C4-2B (cell line): ENCODE results near the gene GRP.

Source experiments
- H3K27ac ChIP-seq: fragments of 450-650 bp; 2 replicates; pipeline ENCODE4 v1.5.1; 2017
- ZFX ChIP-seq: fragments of 450-650 bp; IDR thresholded peaks from 2 replicates; pipeline ENCODE4 v1.6.1; 2017
- TF ChIP-seq, protein P1 (sequence below): fragments of 450-650 bp; conservative IDR thresholded peaks from 2 replicates; pipeline ENCODE4 v1.5.1; 2017; ENCODE audit warnings: mild to moderate bottlenecking

Gene GRP

DNA sequence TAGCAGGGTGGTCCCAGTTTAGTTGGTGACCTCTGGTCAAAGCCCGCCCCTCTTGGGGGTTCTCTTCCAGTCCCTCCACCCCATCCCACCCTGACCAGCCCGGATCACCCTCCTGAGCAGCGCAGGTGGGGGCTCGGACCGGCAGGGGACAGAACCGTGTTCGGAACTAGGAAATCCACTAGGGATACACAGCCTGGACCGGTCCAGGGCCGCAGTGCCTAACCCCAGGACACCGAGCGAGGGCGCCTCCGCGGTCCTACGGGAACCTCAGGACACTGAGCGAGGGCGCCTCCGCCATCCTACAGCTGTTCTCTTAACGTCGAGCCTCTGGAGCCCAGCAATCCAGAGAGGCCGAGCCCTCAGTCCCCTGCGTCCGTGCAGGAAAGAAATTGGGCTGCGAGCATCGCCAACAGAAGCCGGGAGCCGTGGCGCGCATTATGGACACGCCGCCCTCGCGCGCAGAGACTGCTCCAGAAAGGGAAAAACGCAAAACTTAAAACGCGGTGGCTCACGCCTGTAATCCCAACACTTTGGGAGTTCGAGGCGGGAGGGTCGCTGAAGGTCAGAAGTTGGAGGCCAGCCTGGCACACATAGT lies 44.8 kb downstream of the GRP start:
- no peak for TF ChIP-seq ZFX
- TF ChIP-seq, protein P1, sequence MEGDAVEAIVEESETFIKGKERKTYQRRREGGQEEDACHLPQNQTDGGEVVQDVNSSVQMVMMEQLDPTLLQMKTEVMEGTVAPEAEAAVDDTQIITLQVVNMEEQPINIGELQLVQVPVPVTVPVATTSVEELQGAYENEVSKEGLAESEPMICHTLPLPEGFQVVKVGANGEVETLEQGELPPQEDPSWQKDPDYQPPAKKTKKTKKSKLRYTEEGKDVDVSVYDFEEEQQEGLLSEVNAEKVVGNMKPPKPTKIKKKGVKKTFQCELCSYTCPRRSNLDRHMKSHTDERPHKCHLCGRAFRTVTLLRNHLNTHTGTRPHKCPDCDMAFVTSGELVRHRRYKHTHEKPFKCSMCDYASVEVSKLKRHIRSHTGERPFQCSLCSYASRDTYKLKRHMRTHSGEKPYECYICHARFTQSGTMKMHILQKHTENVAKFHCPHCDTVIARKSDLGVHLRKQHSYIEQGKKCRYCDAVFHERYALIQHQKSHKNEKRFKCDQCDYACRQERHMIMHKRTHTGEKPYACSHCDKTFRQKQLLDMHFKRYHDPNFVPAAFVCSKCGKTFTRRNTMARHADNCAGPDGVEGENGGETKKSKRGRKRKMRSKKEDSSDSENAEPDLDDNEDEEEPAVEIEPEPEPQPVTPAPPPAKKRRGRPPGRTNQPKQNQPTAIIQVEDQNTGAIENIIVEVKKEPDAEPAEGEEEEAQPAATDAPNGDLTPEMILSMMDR: no peak
- H3K27ac ChIP-seq: no peak overlapping the region

DNA sequence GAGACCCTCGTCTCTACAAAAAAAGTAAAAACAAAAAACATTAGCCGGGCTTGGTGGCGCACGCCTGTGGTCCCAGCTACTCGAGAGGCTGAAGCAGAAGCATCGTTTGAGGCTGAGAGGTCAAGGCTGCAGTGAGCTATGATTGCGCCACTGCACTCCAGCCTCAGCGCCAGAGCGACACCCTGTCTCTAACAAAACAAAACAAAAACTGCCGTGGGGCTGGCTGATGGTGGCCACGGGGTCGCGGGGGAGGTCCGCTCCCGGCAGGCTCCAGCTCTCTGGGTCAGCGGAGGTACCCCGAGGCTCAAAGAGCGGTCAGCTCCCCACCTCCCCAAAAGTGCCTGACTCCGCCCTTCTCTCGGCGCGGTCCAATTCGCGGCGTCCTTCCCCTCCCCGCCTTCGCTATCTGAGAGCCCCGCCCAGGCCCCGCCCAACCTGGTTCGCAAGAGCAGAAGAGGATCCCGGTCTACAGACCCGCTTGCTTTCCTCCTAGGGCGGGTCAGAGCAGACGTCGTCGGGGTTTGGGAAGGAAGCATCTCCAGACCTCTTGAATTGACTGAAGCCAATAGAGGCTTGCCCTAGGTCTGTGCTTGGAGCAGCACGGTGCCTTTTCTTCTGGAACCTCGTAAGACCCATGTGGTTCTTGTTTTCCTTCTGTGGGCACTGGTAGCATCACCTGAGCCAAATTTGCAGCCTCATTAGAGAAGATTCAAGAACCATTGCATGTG lies 45.5 kb downstream of the GRP start:
- H3K27ac ChIP-seq: no peak overlapping the region

DNA sequence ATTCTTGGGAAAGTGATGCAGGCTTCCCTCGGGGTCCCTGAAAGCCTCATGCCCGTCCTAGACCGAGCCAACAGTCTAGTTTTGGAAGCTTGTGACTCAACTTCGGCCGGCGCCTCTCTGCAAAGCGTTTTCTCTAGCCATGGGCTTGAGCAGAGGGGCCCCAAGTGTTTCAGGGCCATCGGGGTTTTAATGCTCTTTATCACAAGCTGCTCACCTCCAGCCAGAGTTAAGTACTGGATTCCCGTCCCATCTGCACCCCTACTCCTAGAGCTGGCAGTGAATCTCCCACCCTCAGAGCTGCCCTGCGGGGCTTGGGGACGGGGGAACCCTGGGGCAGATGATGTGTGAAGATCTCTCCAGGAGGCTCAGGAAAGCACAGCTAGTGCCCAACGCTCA lies 46.0 kb downstream of the GRP start:
- TF ChIP-seq ZFX: no peak
- TF ChIP-seq, protein P1: no peak
- H3K27ac ChIP-seq: no peak overlapping the region

More for the DNA sequence above, 45.5 kb downstream of the GRP start:
- no peak for TF ChIP-seq ZFX
- TF ChIP-seq, protein P1: no peak

DNA sequence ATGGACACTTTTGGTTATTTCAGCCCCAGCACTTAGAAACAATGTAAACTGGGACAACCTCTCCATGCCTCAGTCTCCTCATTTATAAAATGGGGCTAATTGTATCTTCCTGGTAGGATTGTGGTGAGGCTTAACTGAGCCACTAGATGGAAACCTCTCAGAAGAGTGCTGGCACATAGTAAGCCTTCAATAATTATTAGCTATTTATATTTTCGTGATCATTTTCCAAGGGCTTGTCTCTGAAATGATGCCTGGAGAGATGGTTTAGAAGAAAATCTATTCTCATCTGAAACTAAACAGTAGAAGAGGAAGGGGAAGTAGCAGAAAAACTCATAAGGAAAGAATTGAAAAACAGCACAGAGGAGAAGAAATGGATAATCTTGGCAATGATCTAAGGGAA lies 46.5 kb downstream of the GRP start:
- no peak for TF ChIP-seq ZFX
- TF ChIP-seq, protein P1: no peak
- no peak overlapping the region for H3K27ac ChIP-seq

DNA sequence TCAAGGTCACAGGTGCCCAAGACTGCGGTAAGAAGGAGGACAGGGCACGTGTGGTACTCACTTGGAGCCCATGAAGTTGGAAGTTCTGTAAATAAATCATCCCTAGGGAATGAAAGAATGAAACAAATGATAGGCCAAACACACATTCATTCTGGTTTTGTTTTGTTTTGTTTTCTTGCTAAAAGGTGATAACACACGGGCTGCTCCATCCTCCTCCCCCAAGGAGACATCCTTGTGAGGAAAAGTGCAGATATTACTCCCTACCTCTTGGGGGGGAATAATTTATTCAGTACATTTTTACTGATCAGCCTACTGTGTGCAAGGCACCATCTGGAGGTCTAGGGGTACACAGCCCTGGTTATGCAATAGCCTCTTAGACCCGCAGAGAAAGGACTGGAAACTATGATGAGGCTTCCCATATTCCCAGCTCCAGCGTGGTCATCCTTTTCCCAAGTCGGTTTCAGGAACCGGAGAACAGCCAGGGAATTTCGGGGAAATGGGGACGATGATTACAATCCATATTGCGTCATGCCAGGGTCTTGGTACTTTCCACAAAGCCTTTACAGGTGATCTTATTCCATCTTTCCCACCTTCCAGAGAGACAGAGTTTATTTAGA lies 47.0 kb downstream of the GRP start:
- H3K27ac ChIP-seq: no peak overlapping the region
- TF ChIP-seq ZFX: no peak
- TF ChIP-seq, protein P1: no peak

DNA sequence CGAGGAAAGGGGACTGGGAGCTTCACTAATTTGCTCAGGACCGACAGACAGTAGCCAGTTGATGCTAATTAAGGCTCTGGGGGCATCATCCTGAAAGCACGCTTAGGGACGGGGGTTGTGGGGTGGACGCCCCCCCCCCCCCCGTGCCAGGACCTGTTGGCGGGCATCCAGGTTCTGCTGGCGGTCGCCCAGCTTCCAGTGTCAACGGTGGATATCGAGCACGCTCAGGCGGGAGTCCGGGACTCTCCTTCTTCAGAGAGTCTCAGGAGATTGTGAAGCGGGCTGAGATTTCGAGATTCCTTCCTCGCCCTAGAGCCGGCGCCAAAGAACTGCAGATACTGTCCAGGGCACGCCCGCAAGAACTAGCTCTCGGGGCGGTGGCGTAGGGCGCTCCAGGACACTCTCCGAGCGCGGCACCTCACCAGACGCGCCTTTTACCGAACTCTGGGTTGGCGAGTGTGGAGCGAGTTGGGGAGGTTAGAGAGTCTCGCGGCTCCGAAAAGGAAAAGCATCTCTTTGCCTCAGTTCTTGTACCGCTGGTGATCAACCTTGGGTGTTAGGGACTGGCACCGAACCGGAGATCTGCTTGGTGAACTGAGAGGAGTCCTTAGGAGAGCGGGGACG lies 47.7 kb downstream of the GRP start:
- no peak overlapping the region for H3K27ac ChIP-seq
- TF ChIP-seq ZFX: no peak
- TF ChIP-seq, protein P1: no peak
